Brain microvascular endothelial cell (primary cell): ENCODE measurements around the gene PARM1.

Experiments
- DNase-seq: peaks from one replicate; pipeline ENCODE4 v3.0.0-alpha.2; 2020
- H3K27ac ChIP-seq: fragments of 250-450 bp; sonication (Bioruptor Pico); 2 replicates; pipeline ENCODE4 v1.5.1; 2020; ENCODE audit warnings: mild to moderate bottlenecking, moderate library complexity
- H3K27me3 ChIP-seq: fragments of 250-450 bp; sonication (Bioruptor Pico); replicated peaks from 2 replicates; pipeline ENCODE4 v1.5.1; 2020; ENCODE audit warnings: mild to moderate bottlenecking
- H3K36me3 ChIP-seq: fragments of 250-450 bp; sonication (Bioruptor Pico); replicated peaks from 2 replicates; pipeline ENCODE4 v1.5.1; 2020; ENCODE audit warnings: mild to moderate bottlenecking
- H3K4me3 ChIP-seq: 2 replicates; pipeline ENCODE4 v1.5.1; 2011; ENCODE audit warnings: low read depth, mild to moderate bottlenecking, control low read depth, low read length, moderate library complexity
- CTCF ChIP-seq: IDR thresholded peaks from 2 replicates; pipeline ENCODE4 v1.5.1; 2011; ENCODE audit warnings: low read depth, mild to moderate bottlenecking, moderate library complexity, low read length, control low read depth, inconsistent platforms; ENCODE audit errors: missing control alignments
- in situ Hi-C: cut with HindIII; loops from 2 replicates; pipeline ENCODE4 v1.10.0; 2017; ENCODE audit warnings: low sequenced_read_pairs, low pct_ligation_motif_present

The PARM1 gene

GRCh38 chr4:74942918-74943253 is 10.0 kb downstream of the PARM1 start:
- no peak for TF ChIP-seq CTCF
- Histone ChIP-seq H3K4me3 (no peak overlapping the region), H3K27me3 (no peaks in the 10 kb centered on the region), H3K27ac (no peak overlapping the region), H3K36me3 (no peaks in the 10 kb centered on the region)
- no peak for DNase-seq
- in situ Hi-C loops: no loop called here

- DNase-seq: no peak
- no peak for TF ChIP-seq CTCF
- in situ Hi-C loops: no loop called here
- Histone ChIP-seq H3K27me3 (no peaks in the 10 kb centered on the region), H3K36me3 (no peaks in the 10 kb centered on the region), H3K27ac (no peak overlapping the region), H3K4me3 (no peak overlapping the region)
Measured at GRCh38 chr4:74944354-74944793, 11.5 kb downstream of the PARM1 start.

GRCh38 chr4:74946196-74946595 is 13.3 kb downstream of the PARM1 start:
- in situ Hi-C loops: no loop called here

GRCh38 chr4:74947798-74948197 is 14.9 kb downstream of the PARM1 start:
- TF ChIP-seq CTCF: no peak
- Histone ChIP-seq H3K27me3 (no peaks in the 10 kb centered on the region), H3K27ac (no peak overlapping the region), H3K4me3 (no peak overlapping the region), H3K36me3 (no peaks in the 10 kb centered on the region)
- no peak for DNase-seq
- in situ Hi-C loops: no loop called here

More at GRCh38 chr4:74946196-74946595, 13.3 kb downstream of the PARM1 start:
- TF ChIP-seq CTCF: no peak
- no peak overlapping the region for H3K4me3 ChIP-seq
- H3K27ac ChIP-seq: no peak overlapping the region
- no peak for DNase-seq
- H3K27me3 ChIP-seq: no peaks in the 10 kb centered on the region
- H3K36me3 ChIP-seq: no peaks in the 10 kb centered on the region

- TF ChIP-seq CTCF: no peak
Measured at GRCh38 chr4:74948236-74948635, 15.3 kb downstream of the PARM1 start.

GRCh38 chr4:74950200-74950599 is 17.3 kb downstream of the PARM1 start:
- H3K4me3 ChIP-seq: no peak overlapping the region
- no peak for TF ChIP-seq CTCF
- in situ Hi-C loops: no loop called here
- DNase-seq: no peak
- no peaks in the 10 kb centered on the region for H3K27me3 ChIP-seq
- no peak overlapping the region for H3K27ac ChIP-seq
- no peaks in the 10 kb centered on the region for H3K36me3 ChIP-seq

More at GRCh38 chr4:74948236-74948635, 15.3 kb downstream of the PARM1 start:
- no peak for DNase-seq
- Histone ChIP-seq H3K4me3 (no peak overlapping the region), H3K27ac (no peak overlapping the region), H3K36me3 (no peaks in the 10 kb centered on the region), H3K27me3 (no peaks in the 10 kb centered on the region)
- in situ Hi-C loops: no loop called here
